Ishikawa (cell line): Measurements from ENCODE around the gene SYCE3.

ENCODE experiments used
- CEBPB ChIP-seq: IDR thresholded peaks from 2 replicates; pipeline ENCODE4 v1.6.1; 2012
- CREB1 ChIP-seq: IDR thresholded peaks from 2 replicates; pipeline ENCODE4 v1.6.1; 2012; ENCODE audit warnings: low read depth
- EGR1 ChIP-seq: IDR thresholded peaks from 2 replicates; pipeline ENCODE4 v1.6.1; 2012
- EP300 ChIP-seq: IDR thresholded peaks from 2 replicates; pipeline ENCODE4 v1.6.1; 2012; ENCODE audit warnings: borderline replicate concordance
- FOXM1 ChIP-seq: IDR thresholded peaks from 2 replicates; pipeline ENCODE4 v1.6.1; 2012; ENCODE audit warnings: low read depth, borderline replicate concordance
- NFIC ChIP-seq: IDR thresholded peaks from 2 replicates; pipeline ENCODE4 v1.6.1; 2012
- RAD21 ChIP-seq: IDR thresholded peaks from 2 replicates; pipeline ENCODE4 v1.6.1; 2012; ENCODE audit warnings: low read depth
- TAF1 ChIP-seq: IDR thresholded peaks from 2 replicates; pipeline ENCODE4 v1.6.1; 2012; ENCODE audit warnings: low read depth, mild to moderate bottlenecking
- TCF12 ChIP-seq: IDR thresholded peaks from 2 replicates; pipeline ENCODE4 v1.6.1; 2012; ENCODE audit warnings: low read depth
- TEAD4 ChIP-seq: IDR thresholded peaks from 2 replicates; pipeline ENCODE4 v1.6.1; 2012
- YY1 ChIP-seq: IDR thresholded peaks from 2 replicates; pipeline ENCODE4 v1.6.1; 2012; ENCODE audit warnings: low read depth
- ZBTB7A ChIP-seq: IDR thresholded peaks from 2 replicates; pipeline ENCODE4 v1.6.1; 2012; ENCODE audit warnings: low read depth
- TF ChIP-seq, protein P1 (sequence below): IDR thresholded peaks from 2 replicates; pipeline ENCODE4 v1.6.1; 2012
- TF ChIP-seq, protein P2 (sequence below): IDR thresholded peaks from 2 replicates; pipeline ENCODE4 v1.6.1; 2012
- TF ChIP-seq, protein P3 (sequence below): IDR thresholded peaks from 2 replicates; pipeline ENCODE4 v1.6.1; 2012; ENCODE audit warnings: low read depth, mild to moderate bottlenecking

SYCE3 gene

DNA sequence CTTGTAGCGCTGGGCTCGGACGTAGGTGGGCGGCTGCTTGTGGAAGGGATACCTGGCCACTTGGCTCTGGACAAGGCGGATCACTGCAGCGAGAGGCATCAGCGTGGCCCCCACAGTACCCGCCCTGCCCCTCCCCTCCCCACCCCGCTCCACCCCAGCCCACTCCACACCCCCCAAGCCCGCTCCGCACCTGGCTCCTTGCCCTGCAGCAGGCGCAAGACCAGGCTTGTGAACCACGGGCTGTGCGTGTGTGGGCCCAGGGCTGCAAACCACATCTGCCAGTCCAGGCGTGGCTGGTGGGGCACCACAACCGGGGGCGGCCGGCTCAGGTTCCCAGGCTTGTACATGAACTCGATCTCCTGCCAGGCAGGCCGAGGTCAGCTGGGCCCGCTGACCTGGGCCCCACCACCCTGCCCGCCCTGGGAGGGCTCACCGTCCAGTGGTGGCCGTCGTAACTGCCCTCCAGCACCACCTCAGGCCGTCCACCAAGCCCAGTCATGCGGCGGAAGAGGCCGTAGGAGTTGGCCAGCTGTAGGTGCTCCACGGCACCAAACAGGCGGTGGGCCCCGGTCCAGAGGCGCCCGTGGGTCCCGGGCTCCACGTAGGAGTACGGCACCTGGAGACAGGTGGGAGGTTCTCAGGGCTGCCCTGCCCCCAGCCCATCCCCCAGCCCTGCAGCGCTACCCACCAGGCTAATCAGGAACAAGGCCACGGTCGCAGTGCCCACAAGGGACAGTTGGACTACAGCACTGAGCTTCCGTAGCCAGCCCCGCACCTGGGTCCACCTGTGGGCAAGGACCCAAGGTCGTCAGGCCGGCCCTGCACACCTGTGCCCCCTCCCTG, 58.1 kb downstream of the SYCE3 start:
- TF ChIP-seq TAF1 (no peak), RAD21 (no peak), YY1 (no peak), EGR1 (no peak), TCF12 (no peak), CEBPB (no peak), CREB1 (no peak), ZBTB7A (no peak), FOXM1 (no peak)
- TF ChIP-seq, protein P1, sequence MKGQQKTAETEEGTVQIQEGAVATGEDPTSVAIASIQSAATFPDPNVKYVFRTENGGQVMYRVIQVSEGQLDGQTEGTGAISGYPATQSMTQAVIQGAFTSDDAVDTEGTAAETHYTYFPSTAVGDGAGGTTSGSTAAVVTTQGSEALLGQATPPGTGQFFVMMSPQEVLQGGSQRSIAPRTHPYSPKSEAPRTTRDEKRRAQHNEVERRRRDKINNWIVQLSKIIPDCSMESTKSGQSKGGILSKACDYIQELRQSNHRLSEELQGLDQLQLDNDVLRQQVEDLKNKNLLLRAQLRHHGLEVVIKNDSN, result no peak
- TF ChIP-seq, protein P2, sequence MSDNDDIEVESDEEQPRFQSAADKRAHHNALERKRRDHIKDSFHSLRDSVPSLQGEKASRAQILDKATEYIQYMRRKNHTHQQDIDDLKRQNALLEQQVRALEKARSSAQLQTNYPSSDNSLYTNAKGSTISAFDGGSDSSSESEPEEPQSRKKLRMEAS, result no peak

DNA sequence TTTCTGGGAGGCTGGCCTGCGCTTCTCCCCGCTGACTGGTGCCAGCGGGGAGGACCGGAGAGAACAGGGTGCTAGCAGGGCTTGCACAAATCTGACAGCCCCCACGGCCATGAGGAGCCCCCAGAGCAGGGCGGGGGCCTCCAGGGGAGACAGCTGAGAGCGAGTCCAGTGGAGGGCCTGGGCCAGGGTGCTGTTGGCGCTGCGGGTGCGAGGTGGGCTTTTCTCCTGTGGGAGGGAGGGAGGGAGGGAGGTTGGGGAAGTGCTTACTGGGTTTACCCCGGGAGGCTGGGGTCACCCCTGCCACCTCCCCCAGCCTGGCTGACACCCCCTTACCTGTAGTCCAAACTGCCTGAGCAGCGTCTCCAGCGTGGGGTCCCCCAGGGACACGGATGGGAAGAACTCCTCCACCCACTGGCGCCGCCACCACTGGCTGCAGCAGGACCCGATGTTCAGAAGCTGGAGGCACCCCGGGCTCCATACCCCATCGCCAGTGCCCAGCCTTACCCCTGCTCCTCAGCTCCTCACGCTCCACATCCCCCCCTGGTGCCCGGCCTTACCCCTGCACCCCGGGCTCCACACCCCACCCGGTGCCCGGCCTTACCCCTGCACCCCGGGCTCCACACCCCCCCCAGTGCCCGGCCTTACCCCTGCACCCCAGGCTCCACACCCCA, 59.1 kb downstream of the SYCE3 start:
- TF ChIP-seq RAD21 (no peak), TCF12 (no peak), EGR1 (no peak), NFIC (no peak), TEAD4 (no peak), EP300 (no peak), CREB1 (no peak), FOXM1 (no peak), CEBPB (no peak)
- TF ChIP-seq, protein P1, result no peak
- TF ChIP-seq, protein P3, sequence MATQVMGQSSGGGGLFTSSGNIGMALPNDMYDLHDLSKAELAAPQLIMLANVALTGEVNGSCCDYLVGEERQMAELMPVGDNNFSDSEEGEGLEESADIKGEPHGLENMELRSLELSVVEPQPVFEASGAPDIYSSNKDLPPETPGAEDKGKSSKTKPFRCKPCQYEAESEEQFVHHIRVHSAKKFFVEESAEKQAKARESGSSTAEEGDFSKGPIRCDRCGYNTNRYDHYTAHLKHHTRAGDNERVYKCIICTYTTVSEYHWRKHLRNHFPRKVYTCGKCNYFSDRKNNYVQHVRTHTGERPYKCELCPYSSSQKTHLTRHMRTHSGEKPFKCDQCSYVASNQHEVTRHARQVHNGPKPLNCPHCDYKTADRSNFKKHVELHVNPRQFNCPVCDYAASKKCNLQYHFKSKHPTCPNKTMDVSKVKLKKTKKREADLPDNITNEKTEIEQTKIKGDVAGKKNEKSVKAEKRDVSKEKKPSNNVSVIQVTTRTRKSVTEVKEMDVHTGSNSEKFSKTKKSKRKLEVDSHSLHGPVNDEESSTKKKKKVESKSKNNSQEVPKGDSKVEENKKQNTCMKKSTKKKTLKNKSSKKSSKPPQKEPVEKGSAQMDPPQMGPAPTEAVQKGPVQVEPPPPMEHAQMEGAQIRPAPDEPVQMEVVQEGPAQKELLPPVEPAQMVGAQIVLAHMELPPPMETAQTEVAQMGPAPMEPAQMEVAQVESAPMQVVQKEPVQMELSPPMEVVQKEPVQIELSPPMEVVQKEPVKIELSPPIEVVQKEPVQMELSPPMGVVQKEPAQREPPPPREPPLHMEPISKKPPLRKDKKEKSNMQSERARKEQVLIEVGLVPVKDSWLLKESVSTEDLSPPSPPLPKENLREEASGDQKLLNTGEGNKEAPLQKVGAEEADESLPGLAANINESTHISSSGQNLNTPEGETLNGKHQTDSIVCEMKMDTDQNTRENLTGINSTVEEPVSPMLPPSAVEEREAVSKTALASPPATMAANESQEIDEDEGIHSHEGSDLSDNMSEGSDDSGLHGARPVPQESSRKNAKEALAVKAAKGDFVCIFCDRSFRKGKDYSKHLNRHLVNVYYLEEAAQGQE, result no peak

DNA sequence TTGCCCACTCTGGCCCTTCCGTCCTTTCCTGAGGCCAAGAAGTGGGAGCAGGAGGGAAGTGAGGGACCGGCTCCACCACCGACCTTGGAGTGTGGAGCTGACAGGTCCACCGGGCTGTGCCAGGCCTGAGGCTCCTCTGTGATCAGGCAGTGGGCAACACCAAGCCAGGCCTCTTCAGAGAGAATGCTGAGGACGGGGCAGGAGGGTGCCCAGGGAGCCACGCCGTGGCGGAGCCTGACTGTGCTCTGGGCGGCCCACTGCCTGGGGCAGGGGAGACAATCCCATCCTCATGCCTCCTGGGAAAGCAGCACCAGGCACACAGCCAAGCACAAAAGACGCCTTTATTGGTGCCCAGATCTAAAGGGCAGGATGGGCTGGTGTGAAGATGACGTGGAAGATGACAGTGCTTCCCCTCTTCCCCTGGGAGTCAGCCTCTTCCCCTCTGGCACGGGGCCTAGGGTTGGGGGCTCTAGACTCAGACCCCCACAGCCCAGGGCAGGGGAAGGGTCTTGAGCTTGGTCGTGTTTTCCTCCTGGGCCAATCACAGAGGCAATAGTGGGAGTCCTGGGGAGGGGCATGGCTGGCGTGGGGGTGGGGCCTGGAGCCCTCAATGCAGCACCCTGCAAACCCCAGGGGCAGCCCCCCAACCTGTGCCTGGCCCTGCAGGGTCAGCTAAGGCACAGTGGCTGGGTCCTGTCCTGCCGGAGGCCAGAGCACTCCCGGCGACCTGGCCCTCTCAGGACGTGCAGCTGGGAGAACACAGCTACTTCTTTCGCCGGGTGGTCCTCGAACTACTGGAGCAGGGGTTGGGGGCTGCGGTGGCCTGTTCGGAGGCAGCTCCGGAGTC, 59.9 kb downstream of the SYCE3 start:
- TF ChIP-seq CEBPB (no peak), CREB1 (no peak), TEAD4 (no peak), TCF12 (no peak), TAF1 (no peak), EGR1 (no peak), YY1 (no peak), EP300 (no peak), RAD21 (no peak), ZBTB7A (no peak), FOXM1 (no peak), NFIC (no peak)
- TF ChIP-seq, protein P1, result no peak
- TF ChIP-seq, protein P3, result no peak
- TF ChIP-seq, protein P2, result no peak

DNA sequence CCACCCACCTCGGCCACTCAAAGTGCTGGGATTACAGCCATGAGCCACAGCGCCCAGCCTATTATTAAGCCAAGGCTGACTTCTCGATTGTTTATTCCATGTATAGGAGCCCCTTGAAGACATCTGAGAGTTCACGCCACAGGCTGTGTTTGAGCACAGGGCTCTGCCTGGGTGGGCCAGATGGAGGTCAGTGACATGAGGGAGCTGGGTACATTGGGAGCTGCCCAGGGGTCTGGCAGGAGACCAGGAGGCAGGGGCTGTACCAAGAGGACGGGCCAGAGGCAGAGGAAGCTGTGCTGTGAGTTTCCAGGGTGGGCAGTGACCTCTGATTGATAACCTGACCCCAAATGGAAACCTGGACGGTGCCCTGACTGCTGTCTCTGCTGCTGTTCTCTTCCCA, 60.6 kb downstream of the SYCE3 start:
- TF ChIP-seq, protein P3, result no peak
- TF ChIP-seq YY1 (no peak), EP300 (no peak), RAD21 (no peak), CEBPB (no peak), ZBTB7A (no peak), NFIC (no peak), EGR1 (no peak), CREB1 (no peak), TAF1 (no peak)
- TF ChIP-seq, protein P1, result no peak
- TF ChIP-seq, protein P2, result no peak
